RKO (cell line): ENCODE results near the gene APIP.
A peak's percentile ranks its signal among the peaks of the same experiment; 100 is the strongest.
"Not testable (repeated sequence)": the region's sequence is repeated elsewhere in the genome, so short reads cannot be mapped to it uniquely, and the experiment has no call there.

ENCODE experiments used
- DNase-seq: peaks from one replicate; pipeline ENCODE4 v3.0.0-alpha.2; 2016; ENCODE audit warnings: low spot score

Gene APIP

DNA sequence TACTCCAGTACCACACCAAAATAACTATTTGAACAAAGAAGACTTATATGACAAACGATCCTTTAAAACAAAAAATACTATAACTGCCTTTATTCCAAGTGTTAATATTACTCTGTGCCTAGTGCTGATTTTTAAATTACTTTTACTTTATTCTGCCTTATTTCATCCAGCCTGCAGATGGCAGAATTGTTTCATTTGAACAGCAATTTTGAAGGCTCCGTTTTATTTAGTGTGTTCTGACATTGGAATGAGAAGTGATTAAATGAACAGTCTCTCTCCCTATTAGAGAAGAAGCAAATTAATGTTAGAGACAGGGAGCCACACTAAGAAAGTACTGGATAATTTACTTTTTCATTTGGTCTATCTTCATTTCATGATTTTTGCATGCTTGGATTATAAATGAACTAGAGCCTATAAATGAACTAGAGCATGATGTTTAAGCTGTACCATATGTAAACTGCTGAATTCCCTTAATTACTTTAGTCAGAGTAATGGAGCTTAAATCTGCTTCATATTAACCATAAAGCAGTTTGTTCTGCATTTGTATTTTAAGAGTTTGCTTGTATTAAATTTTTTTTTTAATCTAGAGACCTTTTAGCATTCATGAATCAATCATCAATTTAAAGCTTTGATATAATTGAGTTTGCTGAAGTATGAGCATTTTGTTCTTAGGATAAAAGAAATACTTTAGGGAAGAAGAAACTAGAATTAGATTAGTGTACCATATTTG, 10.1 kb upstream of the APIP start:
- DNase-seq, result peak; percentile 55

GRCh38 chr11:34924714-34925113, 8.5 kb upstream of the APIP start:
- no peak for DNase-seq

DNA sequence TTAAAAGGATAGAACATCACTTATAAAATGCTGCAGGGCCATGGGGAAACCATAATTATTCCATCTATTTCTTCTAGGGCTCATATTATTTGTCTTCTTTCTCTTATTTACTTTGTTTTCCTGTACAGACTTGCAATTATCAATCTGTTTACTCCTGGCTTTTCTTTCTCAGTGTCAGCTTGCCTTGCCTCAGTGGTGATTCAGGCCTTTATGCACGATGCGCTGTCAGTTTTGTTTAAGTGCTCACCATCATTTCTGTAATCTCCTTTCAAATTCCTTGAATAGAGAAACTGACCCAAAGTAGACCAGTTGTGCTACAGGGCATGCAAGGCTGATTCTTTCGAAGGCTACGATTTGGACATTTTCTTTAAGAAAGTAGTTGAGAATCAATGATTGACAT, 5.0 kb upstream of the APIP start:
- no peak for DNase-seq

DNA sequence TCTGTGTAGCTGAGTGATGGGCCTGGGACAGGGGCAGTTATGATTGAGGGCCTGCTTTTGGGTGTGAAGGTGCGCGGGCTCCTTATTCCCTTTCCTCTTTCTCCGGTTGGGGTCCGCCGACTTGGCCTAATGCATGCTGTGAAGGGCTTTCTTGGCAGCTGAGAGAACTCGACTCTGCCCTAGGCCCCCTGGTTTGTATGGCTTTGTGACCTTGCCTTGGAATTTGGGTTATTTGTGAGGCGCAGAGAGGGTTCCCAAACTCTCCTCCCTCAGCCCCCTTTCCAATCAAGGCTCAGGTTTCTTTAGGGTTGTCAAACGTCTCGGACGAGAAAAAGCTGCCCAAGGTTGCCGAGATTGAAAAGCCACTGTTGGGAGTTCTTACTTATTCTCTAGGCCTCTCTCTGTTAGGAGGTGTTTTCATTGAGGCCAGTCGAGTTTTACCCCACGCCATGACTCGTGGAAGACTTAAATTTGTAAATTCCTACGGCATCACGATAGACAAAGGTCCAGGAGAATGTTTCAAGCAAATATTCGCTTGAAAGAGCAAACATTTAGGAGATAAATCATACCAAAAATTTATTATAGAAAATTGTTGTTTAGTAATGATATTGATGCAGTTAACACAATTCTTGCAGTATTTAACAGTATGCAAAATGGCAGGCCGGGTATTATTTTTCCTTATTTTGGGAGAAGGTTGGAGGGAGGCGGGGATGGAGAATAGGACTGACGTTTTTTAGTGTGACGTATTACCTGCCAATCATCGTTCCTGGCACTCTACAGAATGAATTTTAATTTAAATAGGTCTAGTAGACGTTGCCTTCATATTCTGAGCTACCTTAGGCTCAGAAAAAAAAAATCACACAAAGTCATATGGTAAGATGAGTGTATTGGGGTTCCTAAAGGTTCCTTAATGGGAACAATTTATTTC, 928 bp upstream of the APIP start:
- peak; percentile 83 for DNase-seq

DNA sequence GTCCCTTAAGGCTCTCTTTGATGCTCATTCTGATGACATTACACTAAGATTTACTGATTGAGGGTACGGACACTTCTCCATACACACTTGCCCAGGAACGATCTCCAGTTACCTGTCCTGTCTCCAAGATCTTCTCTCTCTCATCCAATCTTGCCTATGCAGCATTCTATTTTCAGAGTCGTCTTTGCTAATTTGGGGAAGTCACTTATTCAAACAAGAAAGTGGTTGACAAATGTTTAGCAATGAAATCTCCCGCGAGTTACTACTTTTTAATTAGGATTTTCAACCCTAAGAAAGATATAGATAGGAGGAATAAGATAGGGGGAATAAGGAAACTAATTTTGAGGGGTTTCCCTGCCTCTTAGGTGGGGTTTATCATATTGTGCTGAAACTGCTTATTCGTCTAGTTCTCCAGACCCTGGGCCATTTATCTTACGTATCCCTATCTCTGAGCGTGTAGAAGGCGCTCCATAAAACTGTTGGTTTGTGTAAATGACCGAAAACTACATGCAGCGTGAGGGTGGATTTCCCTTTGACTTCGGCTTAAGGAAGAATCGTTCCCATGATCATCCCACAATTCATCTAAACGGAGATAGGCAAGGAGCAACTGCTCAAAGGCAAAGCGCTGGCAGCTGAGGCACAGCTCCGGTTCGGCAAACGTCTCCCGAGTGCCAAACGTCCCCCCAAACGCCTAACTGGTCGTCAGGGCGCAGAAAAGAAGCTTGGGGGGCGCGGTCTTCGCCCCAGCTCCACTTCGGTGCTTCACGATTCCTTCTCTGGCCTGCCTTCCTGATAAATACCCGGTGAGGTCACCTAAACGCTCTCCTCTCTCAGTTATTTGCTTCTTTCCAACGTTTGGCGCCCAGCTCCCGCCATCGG, 804 bp downstream of the APIP start:
- peak; percentile 60 for DNase-seq

DNA sequence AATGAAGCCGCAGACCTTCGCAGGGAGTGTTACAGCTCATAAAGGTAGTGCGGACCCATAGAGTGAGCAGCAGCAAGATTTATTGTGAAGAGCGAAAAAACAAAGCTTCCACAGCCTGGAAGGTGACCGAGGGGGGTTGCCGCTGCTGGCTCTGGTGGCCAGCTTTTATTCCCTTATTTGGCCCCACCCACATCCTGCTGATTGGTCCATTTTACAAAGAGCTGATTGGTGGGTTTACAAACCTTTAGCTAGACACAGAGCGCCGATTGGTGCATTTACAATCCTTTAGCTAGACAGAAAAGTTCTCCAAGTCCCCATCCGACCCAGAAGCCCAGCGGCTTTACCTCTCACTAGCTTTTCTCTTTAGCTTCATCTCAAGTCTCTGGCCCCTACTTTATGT, 2.6 kb downstream of the APIP start:
- DNase-seq, result not testable (repeated sequence)

DNA sequence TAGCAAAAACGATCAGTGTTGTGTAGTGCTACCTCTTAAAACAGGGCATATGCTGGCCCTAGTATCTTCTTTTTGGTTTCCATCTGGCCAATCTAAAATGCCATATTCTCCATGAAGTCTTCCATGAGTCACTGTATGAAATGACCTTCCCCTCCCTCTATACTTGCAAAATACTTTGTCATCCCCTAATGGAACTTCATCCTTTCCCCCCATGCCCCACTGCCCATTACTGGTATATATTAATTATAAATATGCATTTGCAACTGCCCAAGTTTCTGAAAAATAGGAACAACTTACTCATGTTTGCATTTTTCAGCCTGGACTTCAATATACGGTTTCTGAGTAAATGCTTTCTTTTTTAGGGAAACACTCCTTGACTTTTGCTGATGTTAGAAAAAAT, 4.5 kb downstream of the APIP start:
- no peak for DNase-seq

DNA sequence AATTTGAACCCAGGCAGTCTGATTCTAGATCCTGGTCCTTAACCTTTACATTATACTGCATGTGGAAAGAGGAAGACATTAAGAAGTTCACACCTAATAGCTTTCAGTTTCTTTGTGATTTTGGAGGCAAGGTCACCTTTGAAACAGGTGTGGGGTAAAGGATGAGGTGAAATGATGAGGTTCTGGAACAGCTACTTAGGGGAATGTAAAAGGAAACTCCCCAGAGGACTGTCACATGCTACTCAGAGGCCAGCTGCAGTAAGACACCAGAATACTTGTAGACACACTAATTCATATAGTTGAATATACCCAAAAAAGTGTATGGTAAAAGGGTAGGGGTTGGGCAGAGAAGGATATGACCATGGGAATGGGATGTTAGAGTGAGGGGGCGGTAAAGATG, 5.4 kb downstream of the APIP start:
- no peak for DNase-seq

DNA sequence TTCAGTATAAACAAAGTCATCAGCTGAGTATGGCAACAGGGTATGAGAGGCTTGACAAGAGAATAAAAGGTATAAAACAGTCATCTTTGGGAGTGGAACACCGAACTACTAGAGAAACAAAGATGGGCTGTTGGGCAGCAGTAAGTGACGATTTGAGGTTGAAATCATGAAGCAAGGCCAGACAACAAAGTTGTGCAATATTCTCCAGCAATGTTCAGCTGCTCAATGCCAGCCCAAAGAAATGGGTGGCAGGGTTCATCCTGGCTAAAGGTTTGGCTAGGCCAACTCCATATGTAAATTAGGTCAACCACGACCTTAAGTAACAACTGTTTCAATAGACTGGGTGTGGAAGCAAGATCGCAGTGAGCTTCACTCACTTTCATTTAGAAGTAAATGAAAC, 6.2 kb downstream of the APIP start:
- no peak for DNase-seq

- no peak for DNase-seq
These were observed 6.8 kb downstream of the APIP start for GRCh38 chr11:34909415-34909814.

DNA sequence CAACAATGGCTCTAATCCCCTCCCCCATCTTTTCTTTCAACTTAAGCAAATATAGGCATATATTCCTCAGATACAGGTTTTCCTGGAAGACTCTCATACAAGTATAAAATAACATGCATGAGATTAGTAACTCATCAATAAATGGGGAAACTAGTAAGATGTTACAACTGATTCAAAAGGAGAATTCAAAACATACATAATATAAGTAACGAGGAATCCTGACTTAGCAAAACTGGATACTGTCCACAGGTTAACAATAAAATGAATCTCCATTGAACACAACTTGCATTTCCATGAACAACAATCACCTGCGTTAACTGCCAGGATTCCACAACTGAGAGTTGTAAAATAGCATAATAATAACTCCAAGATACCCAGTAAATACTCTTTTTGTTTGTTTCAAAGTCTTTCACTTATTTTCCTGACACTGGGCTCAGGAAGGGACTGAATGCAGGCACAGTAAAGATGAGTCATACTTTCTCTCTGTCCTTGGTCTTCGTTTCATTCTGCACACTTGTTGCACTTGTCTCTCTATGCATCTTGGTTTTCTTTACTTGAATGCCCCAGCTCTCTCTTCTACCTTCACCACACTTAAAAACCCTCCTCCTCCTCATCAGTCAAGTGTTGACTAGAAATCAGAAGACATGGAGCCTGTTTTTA, 8.1 kb downstream of the APIP start:
- no peak for DNase-seq

DNA sequence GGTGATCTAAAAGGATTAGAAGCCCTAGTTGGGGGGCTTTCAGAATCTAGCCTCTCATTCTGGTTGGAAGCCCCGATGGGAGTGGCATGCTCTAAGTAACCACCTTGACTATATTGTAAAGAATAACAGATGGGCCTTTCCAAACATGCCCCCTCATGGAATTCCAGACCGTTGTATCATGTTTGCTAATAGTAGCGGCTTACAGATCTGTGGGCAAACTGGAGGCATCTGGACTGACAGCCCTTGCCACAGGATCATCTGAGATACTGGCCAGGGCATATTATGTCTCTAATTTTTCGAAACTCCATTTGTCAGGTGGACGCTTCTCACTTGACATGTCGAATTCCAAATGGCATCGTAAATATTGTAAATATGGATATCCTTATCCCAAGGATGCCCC, 10.5 kb downstream of the APIP start:
- no peak for DNase-seq

DNA sequence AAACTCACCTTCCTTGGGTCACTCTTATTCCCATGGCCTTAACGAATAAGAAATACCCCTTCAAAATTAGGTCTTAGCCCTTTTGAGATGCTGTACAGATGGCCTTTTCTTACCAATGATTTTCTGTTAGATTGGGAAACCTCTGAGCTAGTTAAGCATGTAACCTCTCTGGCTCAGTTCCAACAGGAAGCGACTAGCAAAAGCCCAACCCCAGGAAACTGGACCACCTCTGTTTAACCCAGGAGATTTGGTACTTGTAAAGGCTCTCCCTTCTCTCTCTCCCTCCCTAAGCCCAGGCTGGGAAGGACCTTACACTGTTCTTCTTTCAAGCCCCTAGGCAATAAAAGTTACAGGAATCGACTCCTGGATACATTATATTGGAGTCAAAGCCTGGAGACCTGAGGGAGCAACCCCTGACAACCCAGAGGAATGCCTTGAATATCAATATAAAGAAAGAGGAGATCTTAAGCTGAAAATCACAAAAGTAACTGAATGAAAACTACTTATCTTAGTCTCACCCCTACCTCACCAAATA, 11.7 kb downstream of the APIP start:
- no peak for DNase-seq

DNA sequence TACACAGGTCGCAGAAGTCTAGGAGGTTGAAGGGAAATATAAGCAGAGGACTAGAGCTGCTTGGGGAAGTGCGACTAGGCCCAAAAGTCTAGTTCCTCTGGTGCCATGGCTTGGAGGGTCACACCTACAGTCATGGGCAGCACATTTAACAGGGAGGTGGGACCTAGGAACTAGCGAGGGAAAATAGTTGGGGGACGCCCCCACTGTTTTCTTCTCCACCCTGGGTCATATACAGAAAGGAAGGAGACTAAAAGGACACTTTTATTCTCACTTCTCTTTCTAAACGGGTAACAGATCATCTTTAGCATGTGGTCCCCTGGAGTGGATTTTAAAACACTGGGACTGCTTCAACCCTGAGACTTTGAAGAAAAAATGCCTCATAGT, 16.6 kb downstream of the APIP start:
- no peak for DNase-seq

GRCh38 chr11:34898474-34898873, 17.7 kb downstream of the APIP start:
- DNase-seq, result no peak

- DNase-seq, result no peak
These were observed 18.9 kb downstream of the APIP start for GRCh38 chr11:34897171-34897870.

DNA sequence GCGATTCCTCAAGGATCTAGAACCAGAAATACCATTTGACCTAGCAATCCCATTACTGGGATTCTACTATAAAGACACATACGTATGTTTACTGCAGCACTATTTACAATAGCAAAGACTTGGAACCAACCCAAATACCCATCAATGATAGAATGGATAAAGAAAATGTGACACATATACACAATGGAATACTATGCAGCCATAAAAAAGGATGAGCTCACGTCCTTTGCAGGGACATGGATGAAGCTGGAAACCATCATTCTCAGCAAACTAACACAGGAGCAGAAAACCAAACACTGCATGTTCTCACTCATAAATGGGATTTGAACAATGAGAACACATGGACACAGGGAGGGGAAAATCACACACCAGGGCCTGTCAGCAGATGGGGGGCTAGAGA, 20.0 kb downstream of the APIP start:
- not testable (repeated sequence) for DNase-seq

DNA sequence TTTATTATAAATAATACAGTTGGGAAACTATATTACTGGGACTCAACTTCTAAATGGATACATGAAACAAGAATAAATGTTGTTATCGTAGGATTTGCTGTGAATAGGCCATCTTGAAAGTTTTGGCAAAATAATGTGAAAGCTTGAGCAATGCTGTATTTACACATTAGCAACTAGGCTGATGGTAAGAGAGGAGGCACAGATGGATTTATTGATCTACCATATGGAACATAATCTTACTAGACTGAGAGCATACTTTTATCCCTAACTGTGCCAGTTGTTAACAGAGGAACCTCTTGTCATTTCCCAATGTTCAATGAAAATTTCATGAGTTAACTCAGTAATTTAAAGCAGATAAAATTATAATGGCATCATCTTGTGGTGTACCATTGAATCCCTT, 22.8 kb downstream of the APIP start:
- DNase-seq, result no peak

DNA sequence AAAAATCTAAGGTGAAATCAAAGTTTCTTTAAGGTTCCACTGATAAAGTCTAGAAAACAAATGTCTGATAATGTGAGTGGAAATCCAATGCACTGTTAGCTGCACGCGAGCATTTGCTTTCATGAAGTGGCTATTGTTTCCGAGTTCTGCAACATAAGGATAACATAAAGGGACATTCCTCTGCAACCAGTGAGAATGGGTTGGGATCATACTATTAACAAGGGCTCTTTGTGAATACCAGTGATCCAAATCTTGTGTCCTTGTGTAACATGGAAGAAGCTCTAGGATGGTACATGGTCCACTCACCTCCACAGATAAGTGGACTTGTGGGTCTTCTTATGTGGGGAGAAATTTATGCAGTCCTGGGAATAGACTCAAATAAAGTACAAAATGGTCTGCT, 24.6 kb downstream of the APIP start:
- no peak for DNase-seq

GRCh38 chr11:34890812-34891211, 25.4 kb downstream of the APIP start:
- peak; percentile 66 for DNase-seq

- DNase-seq, result no peak
These were observed 26.1 kb downstream of the APIP start for GRCh38 chr11:34890089-34890488.
